Stimulated activated CD8-positive, alpha-beta memory T cell treated with anti-CD3 and anti-CD28 coated beads, Interleukin-15, amount 100 ng/mL, for 48 hours (primary cell): ENCODE data around the gene STK36.
"Not testable (repeated sequence)": the region's sequence is repeated elsewhere in the genome, so short reads cannot be mapped to it uniquely, and the experiment has no call there.

Source experiments
- DNase-seq, 2 donors: peaks; one replicate each; pipeline ENCODE4 v3.0.0-alpha.2; 2020; ENCODE audit warnings: low read depth in 2 of 2

The STK36 gene

GRCh38 chr2:218662827-218663226 is 9.1 kb upstream of the STK36 start:
- no peak for DNase-seq

- no peak for DNase-seq
Observed at GRCh38 chr2:218663901-218664300, 8.0 kb upstream of the STK36 start.

- DNase-seq: no peak
Observed at GRCh38 chr2:218664653-218665052, 7.2 kb upstream of the STK36 start.

GRCh38 chr2:218671097-218671653 is 711 bp upstream of the STK36 start:
- no peak for DNase-seq

- no peak for DNase-seq
Observed at GRCh38 chr2:218679119-218679518, 7.2 kb downstream of the STK36 start.

- DNase-seq: no peak
Observed at GRCh38 chr2:218680061-218680460, 8.2 kb downstream of the STK36 start.

- DNase-seq: not testable (repeated sequence)
Observed at GRCh38 chr2:218687400-218688060, 15.6 kb downstream of the STK36 start.

- DNase-seq: no peak
Observed at GRCh38 chr2:218691234-218691633, 19.3 kb downstream of the STK36 start.

- no peak for DNase-seq
Observed at GRCh38 chr2:218694405-218695145, 22.7 kb downstream of the STK36 start.

GRCh38 chr2:218698885-218699284 is 27.0 kb downstream of the STK36 start:
- DNase-seq: no peak

- no peak for DNase-seq
Observed at GRCh38 chr2:218701806-218702205, 29.9 kb downstream of the STK36 start.

- no peak for DNase-seq
Observed at GRCh38 chr2:218703341-218703740, 31.5 kb downstream of the STK36 start.

- DNase-seq: no peak
Observed at GRCh38 chr2:218708086-218708485, 36.2 kb downstream of the STK36 start.

- no peak for DNase-seq
Observed at GRCh38 chr2:218709908-218710307, 38.0 kb downstream of the STK36 start.

- DNase-seq: no peak
Observed at GRCh38 chr2:218710334-218710686, 38.4 kb downstream of the STK36 start.

GRCh38 chr2:218710687-218711549 is 39.0 kb downstream of the STK36 start, which contains the start of gene TTLL4:
TTLL4 (plus strand) TSS chr2:218710835; CDS start chr2:218737677, 26,842 bp downstream.
- DNase-seq: peak; percentile 96 to 97

- DNase-seq: no peak
Observed at GRCh38 chr2:218711550-218711929, 39.7 kb downstream of the STK36 start.

- DNase-seq: no peak
Observed at GRCh38 chr2:218713922-218714321, 42.0 kb downstream of the STK36 start.

GRCh38 chr2:218716070-218716469 is 44.2 kb downstream of the STK36 start:
- DNase-seq: no peak

- no peak for DNase-seq
Observed at GRCh38 chr2:218717262-218717661, 45.4 kb downstream of the STK36 start.

GRCh38 chr2:218718058-218718457 is 46.2 kb downstream of the STK36 start:
- no peak for DNase-seq

GRCh38 chr2:218719457-218719856 is 47.6 kb downstream of the STK36 start:
- DNase-seq: no peak
